Hepatocyte (in vitro differentiated cells): ENCODE measurements around the gene FAF1. TPM values are rescaled to one million over a fixed set of nuclear protein-coding genes. Genes with fewer than 3 reads are reported as not detected.

Experiments
- DNase-seq: peaks from one replicate; pipeline ENCODE4 v3.0.0-alpha.2; 2016; ENCODE audit warnings: low spot score
- H2AFZ ChIP-seq: fragments of 200-600 bp; sonication (generic); 2 replicates; pipeline ENCODE4 v1.6.0; 2016; ENCODE audit warnings: antibody characterized with exemption, mild to moderate bottlenecking
- H3K27ac ChIP-seq: fragments of 200-600 bp; sonication (generic); 2 replicates; pipeline ENCODE4 v1.5.1; 2016; ENCODE audit warnings: mild to moderate bottlenecking
- H3K27me3 ChIP-seq: fragments of 200-600 bp; sonication (generic); 2 replicates; pipeline ENCODE4 v1.6.1; 2016
- H3K36me3 ChIP-seq: fragments of 200-600 bp; sonication (generic); replicated peaks from 2 replicates; pipeline ENCODE4 v1.5.1; 2016; ENCODE audit warnings: low read depth; ENCODE audit not compliant: insufficient read depth
- H3K4me1 ChIP-seq: fragments of 200-600 bp; sonication (generic); 2 replicates; pipeline ENCODE4 v1.5.1; 2016; ENCODE audit warnings: mild to moderate bottlenecking, moderate library complexity; ENCODE audit not compliant: insufficient read depth
- H3K4me2 ChIP-seq: fragments of 200-600 bp; sonication (generic); 2 replicates; pipeline ENCODE4 v1.6.0; 2016
- H3K4me3 ChIP-seq: fragments of 200-600 bp; sonication (generic); 2 replicates; pipeline ENCODE4 v1.5.1; 2016; ENCODE audit warnings: mild to moderate bottlenecking
- H3K79me2 ChIP-seq: fragments of 200-600 bp; sonication (generic); 2 replicates; pipeline ENCODE4 v1.6.0; 2017; ENCODE audit warnings: mild to moderate bottlenecking
- H3K9me2 ChIP-seq: fragments of 200-600 bp; sonication (generic); replicated peaks from 2 replicates; pipeline ENCODE4 v1.6.0; 2017; ENCODE audit warnings: mild to moderate bottlenecking; ENCODE audit not compliant: insufficient read depth
- H3K9me3 ChIP-seq: fragments of 200-600 bp; sonication (generic); 2 replicates; pipeline ENCODE4 v1.5.1; 2016; ENCODE audit warnings: low read depth, mild to moderate bottlenecking
- H4K20me1 ChIP-seq: fragments of 200-600 bp; sonication (generic); 2 replicates; pipeline ENCODE4 v1.6.0; 2016; ENCODE audit warnings: mild to moderate bottlenecking; ENCODE audit not compliant: insufficient read depth, poor library complexity, severe bottlenecking
- EZH2 ChIP-seq: fragments of 200-600 bp; sonication (generic); IDR thresholded peaks from 2 replicates; pipeline ENCODE4 v1.6.1; 2016; ENCODE audit warnings: antibody characterized with exemption, mild to moderate bottlenecking, borderline replicate concordance
- EZH2phosphoT487 ChIP-seq: fragments of 200-600 bp; sonication (generic); IDR thresholded peaks from one replicate; pipeline ENCODE4 v1.6.1; 2018; ENCODE audit warnings: antibody characterized with exemption, mild to moderate bottlenecking, low read depth, moderate library complexity; ENCODE audit not compliant: unreplicated experiment, severe bottlenecking
- WGBS: methylation state at CpG from one replicate; pipeline ENCODE4 v1.1.6; 2016; ENCODE audit warnings: low lambda C conversion rate; ENCODE audit errors: missing lambda C conversion rate; 5-methylcytosine and 5-hydroxymethylcytosine counted together
- polyA plus RNA-seq: library from polyadenylated mRNA; unstranded; fragments of >200 nt; fragmentation: Nextera tagmentation; extraction: Ambion mirVana; gene quantifications from 2 replicates; pipeline ENCODE4 v1.2.1, GENCODE V29; 2016
- total RNA-seq: library from RNA; depleted of rRNA; stranded (reverse); fragments of >200 nt; gene quantifications from 2 replicates; pipeline ENCODE4 v1.2.3, GENCODE V29; 2014
- TF ChIP-seq, protein P1 (sequence below): fragments of 200-600 bp; sonication (generic); IDR thresholded peaks from 2 replicates; pipeline ENCODE4 v1.5.1; 2016; ENCODE audit warnings: antibody characterized with exemption, mild to moderate bottlenecking; ENCODE audit not compliant: poor library complexity

FAF1 gene
- total and polyA plus RNA-seq, 2 experiments from 2014 or later, result 25.7 to 35.5 TPM

DNA sequence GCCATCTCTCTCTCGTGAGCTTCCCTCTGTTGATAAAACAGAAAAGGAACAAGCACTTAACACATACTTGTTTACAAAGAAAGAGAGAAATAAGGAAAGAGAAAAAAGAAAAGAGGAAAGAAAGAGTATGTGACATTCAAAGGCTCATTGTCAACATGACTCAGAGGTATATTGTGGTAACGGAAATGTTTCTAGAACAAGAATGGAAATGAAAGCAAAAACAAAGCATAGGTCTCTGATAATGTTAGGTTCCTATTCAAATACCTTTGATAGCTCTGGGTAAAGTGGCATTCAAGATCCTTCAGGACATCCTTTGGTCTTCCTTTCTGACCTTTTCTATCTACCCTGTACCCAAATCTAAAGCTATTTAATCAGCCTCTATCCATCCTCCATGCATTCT, 469.4 kb downstream of the FAF1 start:
- Histone ChIP-seq H3K9me2 (no peaks in the 10 kb centered on the region), H2AFZ (no peak overlapping the region), H3K36me3 (no peaks in the 10 kb centered on the region), H3K4me1 (no peaks in the 10 kb centered on the region), H3K4me3 (no peak overlapping the region), H3K27ac (no peak overlapping the region), H4K20me1 (no peaks in the 10 kb centered on the region), H3K79me2 (no peaks in the 10 kb centered on the region), H3K9me3 (no peaks in the 10 kb centered on the region), H3K4me2 (no peak overlapping the region), H3K27me3 (no peaks in the 10 kb centered on the region)
- WGBS, result 98% methylated on average over 2 of the region's 2 CpGs
- TF ChIP-seq, protein P1, sequence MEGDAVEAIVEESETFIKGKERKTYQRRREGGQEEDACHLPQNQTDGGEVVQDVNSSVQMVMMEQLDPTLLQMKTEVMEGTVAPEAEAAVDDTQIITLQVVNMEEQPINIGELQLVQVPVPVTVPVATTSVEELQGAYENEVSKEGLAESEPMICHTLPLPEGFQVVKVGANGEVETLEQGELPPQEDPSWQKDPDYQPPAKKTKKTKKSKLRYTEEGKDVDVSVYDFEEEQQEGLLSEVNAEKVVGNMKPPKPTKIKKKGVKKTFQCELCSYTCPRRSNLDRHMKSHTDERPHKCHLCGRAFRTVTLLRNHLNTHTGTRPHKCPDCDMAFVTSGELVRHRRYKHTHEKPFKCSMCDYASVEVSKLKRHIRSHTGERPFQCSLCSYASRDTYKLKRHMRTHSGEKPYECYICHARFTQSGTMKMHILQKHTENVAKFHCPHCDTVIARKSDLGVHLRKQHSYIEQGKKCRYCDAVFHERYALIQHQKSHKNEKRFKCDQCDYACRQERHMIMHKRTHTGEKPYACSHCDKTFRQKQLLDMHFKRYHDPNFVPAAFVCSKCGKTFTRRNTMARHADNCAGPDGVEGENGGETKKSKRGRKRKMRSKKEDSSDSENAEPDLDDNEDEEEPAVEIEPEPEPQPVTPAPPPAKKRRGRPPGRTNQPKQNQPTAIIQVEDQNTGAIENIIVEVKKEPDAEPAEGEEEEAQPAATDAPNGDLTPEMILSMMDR, result no peak
- TF ChIP-seq EZH2phosphoT487 (no peak), EZH2 (no peak)
- DNase-seq, result no peak

DNA sequence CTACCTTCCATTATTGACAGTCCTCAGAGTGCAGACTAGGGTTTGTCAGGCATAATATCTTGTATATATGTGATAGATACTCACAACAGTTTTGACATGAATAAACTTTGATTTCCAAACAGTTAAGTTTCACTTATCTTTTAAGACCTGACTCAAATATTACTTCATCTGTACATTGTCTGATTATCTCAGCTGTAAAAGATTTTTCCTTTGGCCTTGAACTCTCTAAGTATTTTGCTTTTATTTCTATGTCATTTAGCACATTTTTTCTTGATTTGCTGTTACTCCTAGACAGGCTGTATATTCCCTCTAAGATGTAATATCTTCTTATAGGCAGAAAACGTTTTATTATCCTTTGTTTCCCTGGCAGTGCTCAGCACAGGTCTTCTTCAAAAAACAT, 471.2 kb downstream of the FAF1 start:
- H3K9me3 ChIP-seq, result no peaks in the 10 kb centered on the region
- H4K20me1 ChIP-seq, result no peaks in the 10 kb centered on the region
- no peak overlapping the region for H3K4me2 ChIP-seq
- WGBS, result 59% methylated on average over 1 of the region's 1 CpG
- H3K4me3 ChIP-seq, result no peak overlapping the region
- no peaks in the 10 kb centered on the region for H3K27me3 ChIP-seq
- DNase-seq, result no peak
- H3K9me2 ChIP-seq, result no peaks in the 10 kb centered on the region
- no peak overlapping the region for H2AFZ ChIP-seq
- TF ChIP-seq, protein P1, result no peak
- no peak for TF ChIP-seq EZH2phosphoT487
- H3K79me2 ChIP-seq, result no peaks in the 10 kb centered on the region
- H3K36me3 ChIP-seq, result no peaks in the 10 kb centered on the region
- no peaks in the 10 kb centered on the region for H3K4me1 ChIP-seq
- no peak overlapping the region for H3K27ac ChIP-seq

- H3K79me2 ChIP-seq, result no peaks in the 10 kb centered on the region
- no peak for DNase-seq
- no peaks in the 10 kb centered on the region for H3K9me2 ChIP-seq
- TF ChIP-seq EZH2phosphoT487 (no peak), EZH2 (no peak)
- TF ChIP-seq, protein P1, result no peak
- no peaks in the 10 kb centered on the region for H3K36me3 ChIP-seq
- H3K4me3 ChIP-seq, result no peak overlapping the region
- H3K27me3 ChIP-seq, result no peaks in the 10 kb centered on the region
- H3K4me1 ChIP-seq, result no peaks in the 10 kb centered on the region
- H3K27ac ChIP-seq, result no peak overlapping the region
- no peaks in the 10 kb centered on the region for H3K9me3 ChIP-seq
- H4K20me1 ChIP-seq, result no peaks in the 10 kb centered on the region
- no peak overlapping the region for H3K4me2 ChIP-seq
- 75% methylated on average over 3 of the region's 3 CpGs for WGBS
- H2AFZ ChIP-seq, result no peak overlapping the region
Observed at GRCh38 chr1:50488356-50488755, 471.7 kb downstream of the FAF1 start.

GRCh38 chr1:50487725-50488124, 472.3 kb downstream of the FAF1 start:
- H3K4me3 ChIP-seq, result no peak overlapping the region
- no peak overlapping the region for H2AFZ ChIP-seq
- H3K9me2 ChIP-seq, result no peaks in the 10 kb centered on the region
- H3K27me3 ChIP-seq, result no peaks in the 10 kb centered on the region
- H4K20me1 ChIP-seq, result no peaks in the 10 kb centered on the region
- DNase-seq, result no peak
- TF ChIP-seq, protein P1, result no peak
- TF ChIP-seq EZH2, result no peak
- no peak for TF ChIP-seq EZH2phosphoT487
- no peaks in the 10 kb centered on the region for H3K79me2 ChIP-seq
- no peak overlapping the region for H3K27ac ChIP-seq
- H3K4me1 ChIP-seq, result no peaks in the 10 kb centered on the region
- no peak overlapping the region for H3K4me2 ChIP-seq
- WGBS, result 100% methylated on average over 1 of the region's 1 CpG
- H3K36me3 ChIP-seq, result no peaks in the 10 kb centered on the region
- no peaks in the 10 kb centered on the region for H3K9me3 ChIP-seq
